Measurements from ENCODE around the gene RNF123.
A peak's percentile ranks its signal among the peaks of the same experiment; 100 is the strongest.

RNF123 gene

DNA sequence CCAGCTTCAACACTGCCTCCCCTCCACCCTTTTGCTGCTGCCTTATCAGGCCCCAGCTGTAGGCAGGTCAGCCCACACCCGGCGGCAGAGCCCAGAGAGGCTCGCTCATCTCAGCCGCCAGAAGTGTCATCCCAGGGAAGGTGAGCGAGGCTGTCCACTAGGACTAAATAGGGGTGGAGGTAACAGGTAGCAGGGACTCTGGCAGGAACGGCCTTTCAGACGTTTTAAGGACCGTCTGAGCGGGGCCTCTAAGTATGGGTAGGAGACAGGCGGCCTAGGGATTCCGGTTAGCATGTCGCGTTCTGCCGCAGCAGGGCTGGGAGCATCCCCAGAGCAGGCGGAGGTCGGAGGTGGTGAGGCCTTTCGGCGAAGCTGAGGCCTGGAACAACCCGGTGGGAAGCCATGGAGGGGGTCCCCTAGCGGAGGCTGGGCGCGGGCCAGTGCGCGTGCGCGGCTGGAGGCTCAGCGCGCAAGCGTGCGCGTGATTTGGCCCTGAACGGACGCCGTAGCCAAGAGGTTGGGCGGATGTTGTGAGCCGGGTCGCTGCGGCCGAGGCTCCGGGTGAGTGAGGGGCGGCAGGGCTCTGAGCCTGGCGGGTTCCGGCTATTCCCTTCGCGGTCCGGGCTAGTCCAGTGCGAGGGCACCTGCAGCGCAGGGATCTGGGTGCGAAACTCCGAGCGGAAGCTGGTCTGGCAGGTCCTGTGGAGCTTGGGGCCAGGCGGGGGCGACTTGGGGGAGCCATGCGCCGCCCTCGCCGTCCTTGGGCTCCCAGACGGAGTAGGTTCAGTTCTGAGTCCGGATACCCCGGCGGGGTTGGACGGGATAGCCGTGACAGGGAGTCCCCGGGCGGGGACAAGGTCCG lies at the start of gene RNF123, which contains the start of gene MST1:
Gene RNF123 (plus strand): TSS at position 512 of the 862 bp plus-strand sequence. CDS start 1,609 bp downstream, outside the sequence.
Gene MST1 (minus strand): TSS at position 429 of the 862 bp plus-strand sequence. CDS start 783 bp downstream, outside the sequence.
- DNase-seq = no peak

DNA sequence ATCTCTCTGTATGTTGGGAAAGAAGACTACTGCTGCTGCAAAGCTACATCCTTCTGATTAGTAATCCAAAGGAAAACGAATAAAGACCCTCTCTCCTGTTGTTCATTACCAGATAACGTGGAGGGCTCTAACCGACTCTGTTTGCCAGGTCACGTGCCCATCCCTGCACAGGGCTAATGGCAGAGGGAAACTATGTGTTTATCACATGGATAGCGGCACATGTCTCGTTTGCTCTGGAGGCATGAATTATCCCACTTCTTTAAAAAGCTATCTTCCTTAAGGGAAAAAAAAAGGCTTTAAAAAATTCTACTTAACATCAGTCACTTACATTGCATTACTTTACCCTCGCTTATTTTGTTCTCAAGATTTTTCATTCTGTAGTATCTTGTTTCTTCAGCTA lies 48.1 kb upstream of the RNF123 start:
- no peak for DNase-seq

- DNase-seq = no peak
Observed at GRCh38 chr3:49641921-49642707, 47.2 kb upstream of the RNF123 start.

GRCh38 chr3:49642708-49643145 lies 46.6 kb upstream of the RNF123 start:
- no peak for DNase-seq

GRCh38 chr3:49644684-49645083 lies 44.7 kb upstream of the RNF123 start:
- no peak for DNase-seq

DNA sequence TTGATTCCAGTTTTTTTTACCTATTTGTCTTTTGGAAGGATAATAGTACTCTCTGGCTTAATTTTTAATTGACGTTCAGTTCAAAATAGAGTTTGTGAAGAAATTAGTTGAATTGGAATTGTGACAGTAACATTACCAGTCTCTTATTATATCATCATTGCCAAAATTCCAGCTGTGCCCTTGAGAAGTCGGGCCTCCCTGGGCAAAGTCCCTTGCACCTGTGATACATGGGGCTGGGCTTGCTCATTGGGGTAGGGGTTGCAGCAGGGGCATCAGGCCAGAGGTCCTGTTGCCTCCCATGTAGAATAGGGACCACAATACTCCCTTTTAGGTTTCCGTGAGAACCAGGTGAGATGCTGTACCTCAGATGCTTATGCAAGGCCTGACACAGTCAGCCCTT lies 43.1 kb upstream of the RNF123 start:
- DNase-seq = no peak

DNA sequence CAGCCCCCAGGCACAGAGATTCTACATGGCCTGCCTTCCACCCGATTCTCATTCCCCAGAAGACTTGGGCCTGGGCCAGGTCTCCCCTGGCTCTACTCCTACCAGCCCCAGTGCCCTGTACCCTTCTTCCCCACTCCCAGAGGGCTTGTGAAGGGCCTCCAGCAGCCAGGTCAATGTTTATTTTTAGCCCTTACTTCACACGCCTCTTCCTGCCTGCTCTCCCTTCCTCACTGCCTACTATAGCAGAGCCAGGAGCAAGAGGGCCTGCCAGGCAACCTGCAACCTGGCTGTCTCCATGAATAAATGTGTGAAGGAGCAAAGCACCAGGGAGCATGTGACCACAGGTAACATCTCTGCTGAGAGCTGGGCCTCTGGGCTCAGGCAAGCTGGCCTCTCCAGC lies 41.6 kb upstream of the RNF123 start:
- no peak for DNase-seq

- no peak for DNase-seq
Observed at GRCh38 chr3:49648354-49649019, 40.9 kb upstream of the RNF123 start.

DNA sequence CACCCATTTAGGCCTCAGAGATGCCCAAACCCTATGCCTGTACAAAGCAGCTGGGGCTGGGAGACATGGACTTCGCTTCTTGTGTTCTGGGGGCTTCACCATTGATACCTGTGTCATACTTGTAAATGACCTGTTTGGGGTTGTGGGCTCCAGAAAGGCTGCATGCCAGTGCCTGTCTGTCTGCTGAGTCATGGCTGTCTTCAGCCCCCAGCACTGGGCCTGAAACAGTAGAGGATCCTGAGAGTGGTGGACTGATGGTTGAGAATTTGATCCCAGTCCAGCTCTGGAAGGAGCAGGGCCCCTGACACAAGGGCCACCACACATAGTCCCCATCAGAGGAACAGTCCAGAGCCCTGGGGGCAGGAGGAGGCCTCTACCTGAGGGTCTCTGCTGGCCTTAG lies 39.8 kb upstream of the RNF123 start:
- DNase-seq = no peak

DNA sequence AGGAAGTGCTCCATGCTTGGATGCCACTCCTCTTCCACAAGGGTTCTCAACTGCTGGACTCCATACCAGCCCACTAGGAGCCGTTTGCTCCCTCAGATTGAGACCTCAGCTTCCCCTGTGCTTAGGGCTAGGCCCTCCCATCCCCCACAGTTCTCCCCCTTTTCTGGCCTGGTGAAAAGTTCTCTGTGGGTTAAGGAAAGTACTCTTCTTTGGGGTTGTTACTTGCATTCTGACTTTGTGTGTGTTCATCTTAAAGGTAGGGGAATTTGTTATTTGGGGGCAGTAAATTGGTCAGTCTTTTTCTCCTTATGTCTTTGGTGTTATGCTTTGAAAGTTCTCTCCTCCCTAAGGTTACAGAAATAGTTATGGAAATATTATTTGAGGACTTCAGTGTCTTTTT lies 39.2 kb upstream of the RNF123 start:
- DNase-seq = no peak

GRCh38 chr3:49650637-49651036 lies 38.7 kb upstream of the RNF123 start:
- DNase-seq = no peak

DNA sequence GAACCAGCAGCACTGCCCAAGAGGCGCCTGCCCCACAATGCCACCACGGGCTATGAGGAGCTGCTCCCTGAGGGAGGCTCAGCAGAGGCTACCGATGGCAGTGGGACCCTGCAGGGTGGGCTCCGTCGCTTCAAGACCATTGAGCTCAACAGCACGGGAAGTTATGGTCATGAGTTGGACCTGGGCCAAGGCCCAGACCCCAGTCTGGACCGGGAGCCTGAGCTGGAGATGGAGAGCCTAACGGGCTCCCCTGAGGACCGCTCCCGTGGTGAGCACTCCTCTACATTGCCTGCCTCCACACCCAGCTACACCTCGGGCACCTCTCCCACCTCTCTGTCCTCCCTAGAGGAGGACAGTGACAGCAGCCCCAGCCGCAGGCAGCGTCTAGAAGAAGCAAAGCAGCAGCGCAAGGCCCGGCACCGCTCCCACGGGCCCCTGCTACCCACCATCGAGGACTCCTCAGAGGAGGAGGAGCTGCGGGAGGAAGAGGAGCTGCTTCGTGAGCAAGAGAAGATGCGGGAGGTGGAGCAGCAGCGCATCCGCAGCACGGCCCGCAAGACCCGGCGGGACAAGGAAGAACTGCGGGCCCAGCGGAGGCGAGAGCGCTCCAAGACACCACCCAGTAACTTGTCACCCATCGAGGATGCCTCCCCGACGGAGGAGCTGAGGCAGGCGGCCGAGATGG lies 37.0 kb upstream of the RNF123 start:
- DNase-seq = no peak

DNA sequence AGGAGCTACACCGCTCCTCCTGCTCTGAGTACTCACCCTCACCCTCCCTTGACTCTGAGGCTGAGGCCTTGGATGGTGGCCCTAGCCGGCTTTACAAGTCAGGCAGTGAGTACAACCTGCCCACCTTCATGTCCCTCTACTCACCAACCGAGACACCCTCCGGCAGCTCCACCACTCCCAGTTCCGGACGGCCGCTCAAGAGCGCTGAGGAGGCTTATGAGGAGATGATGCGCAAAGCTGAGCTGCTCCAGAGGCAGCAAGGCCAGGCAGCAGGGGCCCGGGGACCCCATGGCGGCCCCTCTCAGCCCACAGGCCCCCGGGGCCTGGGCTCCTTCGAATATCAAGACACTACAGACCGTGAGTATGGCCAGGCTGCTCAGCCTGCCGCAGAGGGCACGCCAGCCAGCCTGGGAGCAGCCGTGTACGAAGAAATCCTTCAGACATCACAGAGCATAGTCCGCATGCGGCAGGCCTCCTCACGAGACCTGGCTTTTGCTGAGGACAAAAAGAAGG lies 36.4 kb upstream of the RNF123 start:
- DNase-seq = no peak

- no peak for DNase-seq
Observed at GRCh38 chr3:49653621-49654020, 35.7 kb upstream of the RNF123 start.

DNA sequence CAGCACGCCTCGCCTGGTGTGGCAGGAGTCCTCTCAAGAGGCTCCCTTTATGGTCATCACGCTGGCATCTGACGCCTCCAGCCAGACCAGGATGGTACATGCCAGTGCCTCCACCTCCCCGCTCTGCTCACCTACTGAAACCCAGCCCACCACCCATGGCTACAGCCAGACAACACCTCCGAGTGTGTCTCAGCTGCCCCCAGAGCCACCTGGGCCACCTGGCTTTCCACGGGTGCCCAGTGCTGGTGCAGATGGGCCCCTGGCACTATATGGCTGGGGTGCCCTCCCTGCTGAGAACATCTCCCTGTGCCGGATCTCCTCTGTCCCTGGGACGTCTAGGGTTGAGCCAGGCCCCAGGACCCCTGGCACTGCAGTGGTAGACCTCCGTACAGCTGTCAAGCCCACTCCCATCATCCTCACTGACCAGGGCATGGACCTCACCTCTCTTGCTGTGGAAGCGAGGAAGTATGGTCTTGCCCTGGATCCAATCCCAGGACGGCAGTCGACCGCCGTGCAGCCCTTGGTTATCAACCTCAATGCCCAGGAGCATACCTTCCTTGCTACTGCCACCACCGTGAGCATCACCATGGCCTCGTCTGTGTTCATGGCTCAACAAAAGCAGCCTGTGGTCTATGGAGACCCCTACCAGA lies 35.1 kb upstream of the RNF123 start:
- no peak for DNase-seq

DNA sequence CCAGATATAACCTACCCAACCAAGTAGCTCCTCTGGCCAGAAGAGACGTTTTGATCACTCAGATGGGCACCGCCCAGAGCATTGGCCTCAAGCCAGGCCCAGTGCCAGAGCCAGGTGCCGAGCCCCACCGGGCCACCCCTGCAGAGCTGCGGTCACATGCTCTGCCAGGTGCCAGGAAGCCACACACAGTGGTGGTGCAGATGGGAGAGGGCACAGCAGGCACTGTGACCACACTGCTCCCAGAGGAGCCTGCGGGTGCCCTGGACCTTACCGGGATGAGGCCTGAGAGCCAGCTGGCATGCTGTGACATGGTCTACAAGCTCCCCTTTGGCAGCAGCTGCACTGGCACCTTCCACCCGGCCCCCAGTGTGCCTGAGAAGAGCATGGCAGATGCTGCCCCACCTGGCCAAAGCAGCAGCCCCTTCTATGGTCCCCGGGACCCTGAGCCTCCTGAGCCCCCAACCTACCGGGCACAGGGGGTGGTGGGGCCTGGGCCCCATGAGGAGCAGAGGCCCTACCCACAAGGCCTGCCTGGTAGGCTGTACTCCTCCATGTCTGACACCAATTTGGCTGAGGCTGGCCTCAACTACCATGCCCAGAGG lies 34.3 kb upstream of the RNF123 start:
- peak; percentile 72 for DNase-seq

- DNase-seq = no peak
Observed at GRCh38 chr3:49655731-49656285, 33.5 kb upstream of the RNF123 start.

- no peak for DNase-seq
Observed at GRCh38 chr3:49656541-49657112, 32.7 kb upstream of the RNF123 start.

GRCh38 chr3:49657208-49657915 lies 32.0 kb upstream of the RNF123 start:
- no peak for DNase-seq

- no peak for DNase-seq
Observed at GRCh38 chr3:49658711-49659110, 30.6 kb upstream of the RNF123 start.

Measured in NCI-H2081 treated with DMSO at 0.1 percent for 48 hours (cell line).